Germinal center (tissue), 1 donor: ENCODE measurements around the gene UPK3B.
"Not testable (repeated sequence)": the region's sequence is repeated elsewhere in the genome, so short reads cannot be mapped to it uniquely, and the experiment has no call there.

Experiments
- DNase-seq: peaks from one replicate; pipeline ENCODE4 v3.0.0; 2012; ENCODE audit warnings: mixed read lengths, low spot score

The UPK3B gene

GRCh38 chr7:76509931-76510877 is at the start of gene UPK3B:
UPK3B (plus strand) TSS chr7:76510552; CDS start chr7:76510653, 101 bp downstream.
- DNase-seq: no peak

- not testable (repeated sequence) for DNase-seq
Observed at GRCh38 chr7:76460767-76461166, 49.6 kb upstream of the UPK3B start.

GRCh38 chr7:76461464-76462101 is 48.8 kb upstream of the UPK3B start, which contains the start of gene DTX2:
DTX2 (plus strand) TSS chr7:76461709; CDS start chr7:76480510, 18,801 bp downstream.
- DNase-seq: not testable (repeated sequence)

GRCh38 chr7:76462271-76462882 is 48.0 kb upstream of the UPK3B start:
- not testable (repeated sequence) for DNase-seq

DNA sequence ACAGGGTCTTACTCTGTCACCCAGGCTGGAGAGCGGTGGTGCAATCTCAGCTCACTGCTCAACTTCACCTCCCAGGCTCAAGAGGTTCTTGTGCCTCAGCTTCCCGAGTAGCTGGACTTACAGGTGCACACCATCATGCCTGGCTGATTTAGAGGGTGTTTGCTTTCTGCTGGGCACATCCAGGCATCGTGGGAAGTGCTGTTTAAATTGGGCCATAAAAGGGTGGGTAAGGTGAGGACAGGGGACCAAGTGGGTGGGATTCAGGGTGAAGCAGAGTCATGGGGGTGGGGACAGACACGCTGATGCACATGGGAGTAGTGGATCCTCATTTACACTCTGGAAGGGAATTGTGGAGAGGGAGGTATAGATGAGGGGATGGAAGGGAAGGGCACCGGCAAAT is 45.4 kb upstream of the UPK3B start:
- not testable (repeated sequence) for DNase-seq

- DNase-seq: not testable (repeated sequence)
Observed at GRCh38 chr7:76465950-76466349, 44.4 kb upstream of the UPK3B start.

- not testable (repeated sequence) for DNase-seq
Observed at GRCh38 chr7:76467743-76468404, 42.5 kb upstream of the UPK3B start.

DNA sequence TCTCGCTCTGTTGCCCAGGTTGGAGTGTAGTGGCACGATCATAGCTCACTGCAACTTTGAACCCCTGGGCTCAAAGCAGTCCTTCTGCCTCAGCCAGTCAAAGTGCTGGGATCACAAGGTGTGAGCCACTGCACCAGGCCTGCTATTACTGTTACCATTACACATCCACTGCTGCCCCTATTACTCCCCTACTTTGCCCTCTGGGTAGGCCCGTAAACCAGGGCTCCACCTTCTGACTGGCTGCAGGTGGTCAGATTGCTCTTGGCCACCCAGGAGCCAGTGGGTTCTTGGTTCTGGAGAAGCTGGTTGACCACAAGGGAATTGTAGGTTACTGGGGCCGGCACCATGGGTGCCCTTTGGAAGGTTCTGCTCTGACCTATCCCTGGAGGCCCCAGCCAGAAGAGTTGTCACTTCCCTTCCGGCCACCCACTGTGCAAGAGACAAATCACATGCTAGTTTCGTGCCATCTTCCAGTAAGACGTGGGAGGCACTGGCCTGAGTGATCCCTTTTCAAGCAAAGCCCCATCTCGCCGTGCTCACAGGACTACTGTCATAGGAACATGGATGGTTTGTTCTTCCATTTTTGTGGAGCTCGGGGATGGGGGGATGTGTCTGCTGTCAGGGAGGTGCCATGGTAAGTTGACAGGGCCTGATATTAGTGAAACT is 38.7 kb upstream of the UPK3B start:
- DNase-seq: not testable (repeated sequence)

DNA sequence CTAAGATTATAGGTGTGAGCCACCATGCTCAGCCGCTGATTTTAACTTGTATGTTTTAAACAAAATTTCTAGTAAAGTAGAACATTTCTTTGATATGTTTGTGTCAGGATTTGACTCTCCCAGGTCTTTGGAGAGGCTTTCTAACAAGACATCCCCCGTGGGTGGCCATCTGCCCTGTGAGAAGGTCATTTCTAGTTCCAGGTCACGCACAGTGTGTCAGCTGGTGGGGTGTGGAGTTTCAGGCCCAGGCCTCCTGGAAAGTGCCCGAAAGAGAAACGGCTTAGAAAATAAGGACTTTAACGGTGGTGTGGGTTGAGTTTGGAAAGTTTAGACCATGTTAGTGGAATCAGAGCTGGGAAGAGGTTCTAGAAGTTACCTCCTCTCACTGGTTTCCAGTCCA is 37.3 kb upstream of the UPK3B start:
- not testable (repeated sequence) for DNase-seq

DNA sequence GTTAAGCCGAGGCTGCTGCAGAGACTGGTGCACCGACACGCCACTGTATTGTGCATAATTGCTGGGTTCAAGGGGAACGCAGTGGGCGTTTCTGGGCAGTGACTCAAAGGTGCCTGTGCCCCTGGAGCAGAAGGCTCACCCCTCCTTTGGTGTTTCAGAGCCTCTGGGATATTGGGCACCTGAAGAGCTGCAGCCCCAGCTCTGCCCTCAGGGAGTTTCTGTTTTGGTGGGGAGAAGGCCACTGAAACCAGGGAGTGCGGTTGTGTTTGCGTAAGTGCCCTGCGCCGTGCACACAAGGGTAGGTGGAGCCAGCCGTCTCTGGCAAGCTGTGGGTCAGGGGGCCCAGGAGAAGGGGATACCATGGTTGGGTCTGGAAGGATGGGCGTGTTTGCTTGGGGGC is 34.1 kb upstream of the UPK3B start:
- not testable (repeated sequence) for DNase-seq

DNA sequence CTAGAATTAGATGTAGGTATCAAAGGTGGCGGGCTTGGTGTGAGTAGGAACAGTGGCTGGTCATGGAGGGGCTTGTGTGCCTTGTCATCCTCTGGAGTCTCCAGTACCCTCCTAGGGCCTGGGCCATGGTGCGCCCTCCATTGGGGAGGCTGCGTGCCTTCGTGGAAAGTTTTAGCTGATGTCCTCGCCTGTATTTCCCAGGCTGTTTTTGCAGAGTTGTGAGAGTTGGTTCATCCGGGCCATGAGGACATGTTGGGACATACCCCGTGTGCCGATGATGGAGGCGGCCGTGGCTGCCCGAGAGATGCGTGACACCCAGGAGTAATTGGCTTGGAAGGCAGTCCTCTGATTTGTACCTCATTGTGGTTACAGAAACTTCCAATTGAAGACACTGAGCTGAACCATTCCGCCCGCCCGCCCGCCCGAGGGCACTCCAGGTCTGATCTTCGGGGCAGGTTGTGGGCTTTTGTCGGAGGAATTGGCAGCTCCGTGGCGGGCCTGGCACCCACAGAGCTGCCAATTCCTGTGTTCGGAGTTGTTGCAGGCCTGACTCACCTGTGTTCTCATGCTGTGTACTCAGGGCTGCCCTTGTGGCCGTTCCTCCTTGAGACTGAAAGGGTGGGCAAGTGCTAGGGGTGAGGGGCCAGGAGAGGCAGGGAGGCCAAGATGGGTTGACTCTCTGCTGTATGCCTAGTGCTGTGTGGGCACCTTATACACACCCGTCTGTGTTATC is 33.4 kb upstream of the UPK3B start:
- DNase-seq: not testable (repeated sequence)

- not testable (repeated sequence) for DNase-seq
Observed at GRCh38 chr7:76479628-76480027, 30.7 kb upstream of the UPK3B start.

- DNase-seq: not testable (repeated sequence)
Observed at GRCh38 chr7:76480403-76481253, 29.7 kb upstream of the UPK3B start.

DNA sequence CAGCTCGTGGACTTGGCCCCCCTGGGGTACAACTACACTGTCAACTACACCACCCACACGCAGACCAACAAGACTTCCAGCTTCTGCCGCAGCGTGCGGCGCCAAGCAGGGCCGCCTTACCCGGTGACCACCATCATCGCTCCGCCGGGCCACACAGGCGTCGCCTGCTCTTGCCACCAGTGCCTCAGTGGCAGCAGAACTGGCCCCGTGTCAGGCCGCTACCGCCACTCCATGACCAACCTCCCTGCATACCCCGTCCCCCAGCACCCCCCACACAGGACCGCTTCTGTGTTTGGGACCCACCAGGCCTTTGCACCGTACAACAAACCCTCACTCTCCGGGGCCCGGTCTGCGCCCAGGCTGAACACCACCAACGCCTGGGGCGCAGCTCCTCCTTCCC is 27.7 kb upstream of the UPK3B start:
- DNase-seq: not testable (repeated sequence)

DNA sequence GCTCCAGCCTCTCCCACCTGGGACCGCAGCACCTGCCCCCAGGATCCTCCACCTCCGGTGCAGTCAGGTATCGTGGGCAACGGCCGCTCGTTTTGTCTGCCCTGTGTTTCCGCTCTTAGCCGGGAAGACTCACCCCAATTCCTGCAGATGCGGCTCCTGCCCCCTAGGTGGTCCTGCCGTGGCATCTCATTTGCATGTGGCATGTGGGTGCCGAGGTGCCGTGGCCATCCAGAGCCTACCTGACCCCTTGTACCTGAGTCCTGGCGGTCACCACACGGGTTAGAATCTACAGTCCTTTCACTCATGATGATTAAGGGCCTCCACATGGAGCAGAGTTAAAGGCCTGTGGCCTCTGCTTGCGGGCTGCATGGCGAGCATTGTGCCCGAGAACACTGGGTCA is 27.3 kb upstream of the UPK3B start:
- not testable (repeated sequence) for DNase-seq

DNA sequence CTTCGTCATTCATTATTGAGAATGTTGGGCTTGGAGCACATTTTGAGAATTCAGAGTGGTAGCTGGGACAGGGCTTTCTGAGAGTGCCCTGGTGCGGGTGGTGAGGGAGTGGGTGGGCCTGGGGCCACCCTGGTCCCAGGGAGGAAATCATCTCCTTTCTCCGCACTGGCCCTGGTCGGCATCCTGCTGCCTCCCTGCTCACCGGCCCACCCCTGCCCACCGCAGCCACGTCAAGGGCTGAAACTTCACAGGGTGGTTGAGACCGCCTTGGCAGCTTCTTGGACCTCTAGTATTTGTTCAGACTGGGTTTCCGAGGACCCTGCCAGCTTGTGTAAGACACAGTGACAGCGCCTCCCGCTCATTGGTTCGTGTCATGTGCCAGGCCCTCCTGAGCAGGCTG is 25.9 kb upstream of the UPK3B start:
- not testable (repeated sequence) for DNase-seq

- not testable (repeated sequence) for DNase-seq
Observed at GRCh38 chr7:76485822-76486610, 24.3 kb upstream of the UPK3B start.

DNA sequence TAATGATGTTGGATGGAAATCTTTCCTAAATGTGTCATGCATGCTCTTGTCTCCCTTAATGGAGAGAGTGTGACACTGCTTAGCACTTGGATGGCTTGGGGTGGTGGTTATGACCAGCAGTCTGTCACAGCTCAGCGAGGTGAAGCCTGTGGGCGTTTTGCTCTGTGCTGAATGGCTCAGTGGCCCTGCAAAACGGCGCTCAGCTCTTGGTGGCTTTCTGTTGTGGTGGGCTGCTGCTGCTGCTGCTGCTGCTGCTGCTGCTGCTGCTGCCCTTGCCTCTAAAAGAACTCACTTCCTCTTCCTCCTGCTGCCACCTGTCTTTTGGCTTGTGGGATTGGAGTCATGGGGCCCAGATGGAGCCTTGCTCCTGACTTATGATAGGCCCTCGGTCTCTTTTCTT is 23.7 kb upstream of the UPK3B start:
- not testable (repeated sequence) for DNase-seq

GRCh38 chr7:76487969-76488368 is 22.4 kb upstream of the UPK3B start:
- not testable (repeated sequence) for DNase-seq
